OCI-LY1 (cell line): Measurements from ENCODE around the gene DCDC1.

Experiments
- H2AFZ ChIP-seq: fragments of 200-600 bp; sonication (generic), shearing (Covaris generic); 2 replicates; pipeline ENCODE4 v1.6.0; 2014; ENCODE audit warnings: antibody characterized with exemption, mild to moderate bottlenecking, low read length
- H3F3A ChIP-seq: fragments of 200-600 bp; sonication (generic), shearing (Covaris generic); 2 replicates; pipeline ENCODE4 v1.6.0; 2014; ENCODE audit warnings: mild to moderate bottlenecking, antibody characterized with exemption, low read length, moderate library complexity; ENCODE audit not compliant: insufficient read depth
- H3K27ac ChIP-seq: fragments of 200-600 bp; sonication (generic); 2 replicates; pipeline ENCODE4 v1.5.1; 2014; ENCODE audit warnings: low read length, mixed run types, mild to moderate bottlenecking, low read depth; ENCODE audit not compliant: poor library complexity, severe bottlenecking
- H3K27me3 ChIP-seq: fragments of 200-600 bp; sonication (generic); 2 replicates; pipeline ENCODE4 v1.6.0; 2014; ENCODE audit warnings: antibody characterized with exemption, mild to moderate bottlenecking, low read length, moderate library complexity; ENCODE audit not compliant: insufficient read depth
- H3K36me3 ChIP-seq: fragments of 200-600 bp; sonication (generic); 2 replicates; pipeline ENCODE4 v1.6.1; 2014; ENCODE audit warnings: mild to moderate bottlenecking, antibody characterized with exemption, low read length, moderate library complexity, mixed read lengths; ENCODE audit not compliant: insufficient read depth
- H3K4me1 ChIP-seq: fragments of 200-600 bp; sonication (generic); 2 replicates; pipeline ENCODE4 v1.5.1; 2014; ENCODE audit warnings: mild to moderate bottlenecking, low read length, moderate library complexity; ENCODE audit not compliant: insufficient read depth, severe bottlenecking
- H3K4me2 ChIP-seq: fragments of 200-600 bp; sonication (generic), shearing (Covaris generic); 2 replicates; pipeline ENCODE4 v1.6.1; 2014; ENCODE audit warnings: low read length
- H3K4me3 ChIP-seq: fragments of 200-600 bp; sonication (generic); 2 replicates; pipeline ENCODE4 v1.5.1; 2014; ENCODE audit warnings: low read length, low read depth, mild to moderate bottlenecking, mixed read lengths; ENCODE audit not compliant: poor library complexity, severe bottlenecking
- H3K79me2 ChIP-seq: fragments of 200-600 bp; shearing (Covaris generic); 2 replicates; pipeline ENCODE4 v1.6.1; 2016; ENCODE audit warnings: mixed run types, low read length, mixed read lengths; ENCODE audit not compliant: insufficient read depth
- H3K9ac ChIP-seq: fragments of 200-600 bp; sonication (generic), shearing (Covaris generic); 2 replicates; pipeline ENCODE4 v1.6.1; 2014; ENCODE audit warnings: mild to moderate bottlenecking, low read length, mixed read lengths
- H3K9me2 ChIP-seq: fragments of 200-600 bp; sonication (generic), shearing (Covaris generic); 2 replicates; pipeline ENCODE4 v1.6.1; 2014; ENCODE audit warnings: low read depth, mild to moderate bottlenecking, low read length, mixed read lengths
- H3K9me3 ChIP-seq: fragments of 200-600 bp; shearing (Covaris generic); 2 replicates; pipeline ENCODE4 v1.6.1; 2014; ENCODE audit warnings: low read length, mixed read lengths
- H4K20me1 ChIP-seq: fragments of 200-600 bp; sonication (generic), shearing (Covaris generic); 2 replicates; pipeline ENCODE4 v1.6.0; 2016; ENCODE audit warnings: mild to moderate bottlenecking, low read length; ENCODE audit not compliant: insufficient read depth
- CTCF ChIP-seq: fragments of 200-600 bp; sonication (generic), shearing (Covaris generic); IDR thresholded peaks from 2 replicates; pipeline ENCODE4 v1.5.1; 2017; ENCODE audit warnings: mild to moderate bottlenecking, antibody characterized with exemption, low read length, moderate library complexity, mixed read lengths
- EZH2 ChIP-seq: fragments of 200-600 bp; sonication (generic), shearing (Covaris generic); IDR thresholded peaks from 2 replicates; pipeline ENCODE4 v1.8.0; 2017; ENCODE audit warnings: borderline replicate concordance, mixed run types, mild to moderate bottlenecking, antibody characterized with exemption, low read length, moderate library complexity, mixed read lengths

DCDC1 gene

GRCh38 chr11:31141789-31142188 is 227.8 kb downstream of the DCDC1 start:
- Histone ChIP-seq H3K36me3 (no peaks in the 10 kb centered on the region), H4K20me1 (no peaks in the 10 kb centered on the region), H3K4me3 (no peak overlapping the region), H3K9me2 (no peaks in the 10 kb centered on the region), H3K4me2 (no peak overlapping the region), H2AFZ (no peak overlapping the region), H3F3A (no peaks in the 10 kb centered on the region), H3K9ac (no peak overlapping the region), H3K27me3 (no peaks in the 10 kb centered on the region), H3K4me1 (no peaks in the 10 kb centered on the region), H3K79me2 (no peaks in the 10 kb centered on the region), H3K9me3 (no peaks in the 10 kb centered on the region), H3K27ac (no peak overlapping the region)
- TF ChIP-seq CTCF, result no peak

- Histone ChIP-seq H4K20me1 (no peaks in the 10 kb centered on the region), H3K4me1 (no peaks in the 10 kb centered on the region), H3F3A (no peaks in the 10 kb centered on the region), H3K27me3 (no peaks in the 10 kb centered on the region), H3K9me3 (no peaks in the 10 kb centered on the region), H3K9ac (no peak overlapping the region), H3K36me3 (no peaks in the 10 kb centered on the region), H3K4me3 (no peak overlapping the region), H3K4me2 (no peak overlapping the region), H2AFZ (no peak overlapping the region), H3K79me2 (no peaks in the 10 kb centered on the region), H3K9me2 (no peaks in the 10 kb centered on the region), H3K27ac (no peak overlapping the region)
- no peak for TF ChIP-seq CTCF
- TF ChIP-seq EZH2, result no peak
These were observed 230.1 kb downstream of the DCDC1 start for GRCh38 chr11:31139479-31139878.

GRCh38 chr11:31132531-31133421 is 236.8 kb downstream of the DCDC1 start:
- TF ChIP-seq EZH2, result no peak
- no peak for TF ChIP-seq CTCF
- Histone ChIP-seq H3K9me2 (no peaks in the 10 kb centered on the region), H3K9me3 (no peaks in the 10 kb centered on the region), H3K27me3 (no peaks in the 10 kb centered on the region), H4K20me1 (no peaks in the 10 kb centered on the region), H3K4me2 (no peak overlapping the region), H3K79me2 (no peaks in the 10 kb centered on the region), H3K9ac (no peak overlapping the region), H3K36me3 (no peaks in the 10 kb centered on the region), H2AFZ (no peak overlapping the region), H3F3A (no peaks in the 10 kb centered on the region), H3K4me3 (no peak overlapping the region), H3K27ac (no peak overlapping the region), H3K4me1 (no peaks in the 10 kb centered on the region)
